Smooth muscle cell (in vitro differentiated cells): Measurements from ENCODE around the gene SAA2. TPM values are rescaled to one million over a fixed set of nuclear protein-coding genes. Genes with fewer than 3 reads are reported as not detected.

Source experiments
- DNase-seq: peaks from one replicate; lab custom pipeline; 2025; ENCODE audit not compliant: unreplicated experiment; lab: John Stamatoyannopoulos, UW
- H2AFZ ChIP-seq: fragments of 200-600 bp; sonication (generic); 2 replicates; pipeline ENCODE4 v1.6.0; 2016; ENCODE audit warnings: antibody characterized with exemption, low read depth, mild to moderate bottlenecking
- H3F3A ChIP-seq: fragments of 200-600 bp; sonication (generic); 2 replicates; pipeline ENCODE4 v1.6.0; 2017; ENCODE audit warnings: antibody characterized with exemption, low read depth
- H3K27ac ChIP-seq: fragments of 200-600 bp; sonication (generic); 2 replicates; pipeline ENCODE4 v1.5.1; 2016; ENCODE audit warnings: low read depth, mild to moderate bottlenecking
- H3K27me3 ChIP-seq: fragments of 200-600 bp; sonication (generic); 2 replicates; pipeline ENCODE4 v1.6.1; 2016; ENCODE audit warnings: low read depth, mild to moderate bottlenecking
- H3K36me3 ChIP-seq: fragments of 200-600 bp; sonication (generic); 2 replicates; pipeline ENCODE4 v1.5.1; 2016; ENCODE audit warnings: low read depth
- H3K4me1 ChIP-seq: fragments of 200-600 bp; sonication (generic); 2 replicates; pipeline ENCODE4 v1.5.1; 2016; ENCODE audit warnings: low read depth
- H3K4me2 ChIP-seq: fragments of 200-600 bp; sonication (generic); 2 replicates; pipeline ENCODE4 v1.6.0; 2016; ENCODE audit warnings: mild to moderate bottlenecking
- H3K4me3 ChIP-seq: fragments of 200-600 bp; sonication (generic); 2 replicates; pipeline ENCODE4 v1.5.1; 2016; ENCODE audit warnings: mild to moderate bottlenecking
- H3K79me2 ChIP-seq: fragments of 200-600 bp; sonication (generic); 2 replicates; pipeline ENCODE4 v1.6.0; 2016; ENCODE audit warnings: low read depth, mild to moderate bottlenecking
- H3K9ac ChIP-seq: fragments of 200-600 bp; sonication (generic); 2 replicates; pipeline ENCODE4 v1.6.0; 2016; ENCODE audit warnings: low read depth
- H3K9me3 ChIP-seq: fragments of 200-600 bp; sonication (generic); replicated peaks from 2 replicates; pipeline ENCODE4 v1.5.1; 2016; ENCODE audit warnings: low read depth
- H4K20me1 ChIP-seq: fragments of 200-600 bp; sonication (generic); 2 replicates; pipeline ENCODE4 v1.6.0; 2016; ENCODE audit warnings: low read depth
- WGBS: methylation state at CpG from one replicate; pipeline ENCODE4 v1.1.7; 2016; ENCODE audit warnings: low lambda C conversion rate; 5-methylcytosine and 5-hydroxymethylcytosine counted together
- polyA plus RNA-seq: library from polyadenylated mRNA; unstranded; fragments of >200 nt; fragmentation: Nextera tagmentation; extraction: Ambion mirVana; gene quantifications from 2 replicates; pipeline ENCODE4 v1.2.1, GENCODE V29; 2016
- total RNA-seq: library from RNA; depleted of rRNA; stranded (reverse); fragments of >200 nt; gene quantifications from 2 replicates; pipeline ENCODE4 v1.2.3, GENCODE V29; 2014
- TF ChIP-seq, protein P1 (sequence below): fragments of 200-600 bp; sonication (generic); IDR thresholded peaks from 2 replicates; pipeline ENCODE4 v1.5.1; 2017; ENCODE audit warnings: borderline replicate concordance, mild to moderate bottlenecking, antibody characterized with exemption; ENCODE audit not compliant: insufficient read depth, poor library complexity, severe bottlenecking

The SAA2 gene
- total and polyA plus RNA-seq, 2 experiments from 2014 or later = not detected

GRCh38 chr11:18285841-18286240 lies 37.4 kb upstream of the SAA2 start:
- Histone ChIP-seq H3K4me2 (no peak overlapping the region), H3K9me3 (no peaks in the 10 kb centered on the region), H3K27ac (no peak overlapping the region), H3K36me3 (peaks cover 18% of the 10 kb centered on the region), H3K27me3 (no peaks in the 10 kb centered on the region), H3K4me1 (no peaks in the 10 kb centered on the region), H3K9ac (no peak overlapping the region), H3F3A (no peaks in the 10 kb centered on the region), H3K79me2 (no peaks in the 10 kb centered on the region), H4K20me1 (no peaks in the 10 kb centered on the region), H3K4me3 (no peak overlapping the region), H2AFZ (no peak overlapping the region)
- 94% methylated on average over 1 of the region's 1 CpG for WGBS
- TF ChIP-seq, protein P1, sequence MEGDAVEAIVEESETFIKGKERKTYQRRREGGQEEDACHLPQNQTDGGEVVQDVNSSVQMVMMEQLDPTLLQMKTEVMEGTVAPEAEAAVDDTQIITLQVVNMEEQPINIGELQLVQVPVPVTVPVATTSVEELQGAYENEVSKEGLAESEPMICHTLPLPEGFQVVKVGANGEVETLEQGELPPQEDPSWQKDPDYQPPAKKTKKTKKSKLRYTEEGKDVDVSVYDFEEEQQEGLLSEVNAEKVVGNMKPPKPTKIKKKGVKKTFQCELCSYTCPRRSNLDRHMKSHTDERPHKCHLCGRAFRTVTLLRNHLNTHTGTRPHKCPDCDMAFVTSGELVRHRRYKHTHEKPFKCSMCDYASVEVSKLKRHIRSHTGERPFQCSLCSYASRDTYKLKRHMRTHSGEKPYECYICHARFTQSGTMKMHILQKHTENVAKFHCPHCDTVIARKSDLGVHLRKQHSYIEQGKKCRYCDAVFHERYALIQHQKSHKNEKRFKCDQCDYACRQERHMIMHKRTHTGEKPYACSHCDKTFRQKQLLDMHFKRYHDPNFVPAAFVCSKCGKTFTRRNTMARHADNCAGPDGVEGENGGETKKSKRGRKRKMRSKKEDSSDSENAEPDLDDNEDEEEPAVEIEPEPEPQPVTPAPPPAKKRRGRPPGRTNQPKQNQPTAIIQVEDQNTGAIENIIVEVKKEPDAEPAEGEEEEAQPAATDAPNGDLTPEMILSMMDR = no peak
- no peak for DNase-seq

DNA sequence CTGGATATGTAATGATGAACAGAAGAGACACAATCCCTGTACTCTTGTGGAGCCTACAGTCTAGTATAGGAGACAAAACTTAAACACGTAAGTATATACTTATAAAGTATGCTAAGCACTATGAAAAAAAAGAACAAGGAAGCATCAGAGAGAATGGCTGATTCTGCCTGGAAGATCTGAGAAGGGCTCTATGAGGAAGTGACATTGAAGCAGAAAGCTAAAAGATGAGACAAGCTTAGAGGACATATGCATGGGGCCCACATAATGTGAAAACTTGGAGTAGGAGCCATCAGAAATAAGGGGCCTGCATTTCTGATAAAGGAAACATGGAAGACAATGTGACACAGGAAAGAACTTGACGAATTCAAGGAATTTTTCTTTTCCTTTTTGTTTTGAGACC lies 34.2 kb upstream of the SAA2 start:
- no peaks in the 10 kb centered on the region for H3K79me2 ChIP-seq
- H3K9me3 ChIP-seq = no peaks in the 10 kb centered on the region
- WGBS = 97% methylated on average over 2 of the region's 2 CpGs
- no peak overlapping the region for H3K4me3 ChIP-seq
- no peak for DNase-seq
- no peak overlapping the region for H3K9ac ChIP-seq
- H2AFZ ChIP-seq = no peak overlapping the region
- no peaks in the 10 kb centered on the region for H3F3A ChIP-seq
- no peaks in the 10 kb centered on the region for H3K4me1 ChIP-seq
- H3K4me2 ChIP-seq = no peak overlapping the region
- H3K36me3 ChIP-seq = peaks cover 21% of the 10 kb centered on the region
- no peak overlapping the region for H3K27ac ChIP-seq
- TF ChIP-seq, protein P1 = no peak
- H3K27me3 ChIP-seq = no peaks in the 10 kb centered on the region
- no peaks in the 10 kb centered on the region for H4K20me1 ChIP-seq

- Histone ChIP-seq H3K27ac (no peak overlapping the region), H3K4me2 (no peak overlapping the region), H3K79me2 (no peaks in the 10 kb centered on the region), H3K9me3 (no peaks in the 10 kb centered on the region), H3K36me3 (peaks cover 15% of the 10 kb centered on the region), H4K20me1 (no peaks in the 10 kb centered on the region), H3K4me1 (no peaks in the 10 kb centered on the region), H3K4me3 (no peak overlapping the region), H3F3A (no peaks in the 10 kb centered on the region), H3K9ac (no peak overlapping the region), H3K27me3 (no peaks in the 10 kb centered on the region), H2AFZ (no peak overlapping the region)
- 97% methylated on average over 4 of the region's 4 CpGs for WGBS
- no peak for DNase-seq
- TF ChIP-seq, protein P1 = no peak
Measured at GRCh38 chr11:18280438-18281045, 32.1 kb upstream of the SAA2 start.

- 86% methylated on average over 5 of the region's 5 CpGs for WGBS
- no peaks in the 10 kb centered on the region for H3K9me3 ChIP-seq
- H3K27ac ChIP-seq = no peak overlapping the region
- no peak overlapping the region for H3K4me3 ChIP-seq
- H3K4me2 ChIP-seq = no peak overlapping the region
- H2AFZ ChIP-seq = no peak overlapping the region
- TF ChIP-seq, protein P1 = no peak
- H3F3A ChIP-seq = no peaks in the 10 kb centered on the region
- DNase-seq = no peak
- H4K20me1 ChIP-seq = no peaks in the 10 kb centered on the region
- no peaks in the 10 kb centered on the region for H3K27me3 ChIP-seq
- H3K36me3 ChIP-seq = peaks cover 7% of the 10 kb centered on the region
- H3K9ac ChIP-seq = no peak overlapping the region
- no peaks in the 10 kb centered on the region for H3K79me2 ChIP-seq
- no peaks in the 10 kb centered on the region for H3K4me1 ChIP-seq
Measured at GRCh38 chr11:18277565-18278271, 29.2 kb upstream of the SAA2 start.
